ENCODE results near the gene DOCK11. TPM values are rescaled to one million over a fixed set of nuclear protein-coding genes. Genes with fewer than 3 reads are reported as not detected.

The DOCK11 gene
- total and polyA plus RNA-seq, 10 of the 15 experiments (the other 5 are each of a cell fraction or from before 2014, with no cell fraction given): 16.3 to 30.7 (median 19.8) TPM

DNA sequence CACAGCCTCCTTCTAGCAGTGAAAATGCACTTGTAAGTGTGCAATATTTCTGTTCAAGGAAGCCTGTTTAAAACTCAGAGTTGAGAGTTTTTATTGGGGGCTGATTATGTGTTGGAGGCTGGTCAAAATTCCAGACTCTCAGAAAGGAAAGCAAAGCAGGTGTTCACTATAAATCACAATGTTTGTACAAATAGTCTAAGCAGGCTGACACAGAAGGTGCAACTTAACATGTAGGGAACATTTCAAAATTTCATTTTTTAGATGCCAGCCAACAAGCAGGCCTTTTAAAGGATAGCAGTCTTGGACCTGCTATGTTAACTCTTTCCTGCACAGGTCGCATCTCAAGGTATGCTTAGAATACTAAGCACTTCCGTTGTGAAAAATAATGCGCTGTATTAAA lies 119.5 kb downstream of the DOCK11 start:
- intact Hi-C loops (cut with micrococcal nuclease; ENCODE audit: unreplicated experiment): no loop called here
- CTCF ChIA-PET: interaction anchor here (7.4 kb wide), 1 partner anchor 14 kb away, joined by 62 read pairs; no protein-coding TSS in a partner anchor

GRCh38 chrX:118621081-118621759 lies 125.6 kb downstream of the DOCK11 start:
- Histone ChIP-seq H3K27me3 (replicated peaks in 1 of 2; ENCODE audit: control insufficient read depth in 2 of 2, insufficient read depth in 2 of 2, low read length in 1 of 2) (no peaks in the 10 kb centered on the region), H3K36me3 (ENCODE audit: control insufficient read depth in 2 of 2, insufficient read depth in 2 of 2, low read length in 1 of 2) (no peaks in the 10 kb centered on the region), H3K79me2 (ENCODE audit: control insufficient read depth, insufficient read depth, low read length) (no peaks in the 10 kb centered on the region), H3K9ac (ENCODE audit: control insufficient read depth, insufficient read depth, low read length) (no peak overlapping the region), H3K4me2 (ENCODE audit: control insufficient read depth, insufficient read depth) (no peak overlapping the region), H3K9me3 (replicated peaks; ENCODE audit: control insufficient read depth, insufficient read depth, low read length) (no peaks in the 10 kb centered on the region), H3K27ac (ENCODE audit: control insufficient read depth, insufficient read depth) (no peak overlapping the region), H3K4me3 (no peak overlapping the region), H3K4me1 (ENCODE audit: control insufficient read depth, insufficient read depth, low read length) (no peaks in the 10 kb centered on the region), H4K20me1 (ENCODE audit: control insufficient read depth, insufficient read depth) (no peaks in the 10 kb centered on the region), H2AFZ (ENCODE audit: control insufficient read depth, low read depth, low read length) (no peak overlapping the region)
- WGBS (ENCODE audit: insufficient coverage, insufficient replicate concordance, low lambda C conversion rate, missing lambda C conversion rate): 84% methylated on average over 8 of the region's 8 CpGs
- DNase-seq (ENCODE audit: low read depth, low spot score) (no peak), FAIRE-seq (no peak), ATAC-seq (no peak)
- no TSS peak for BruUV-seq (replicated peaks)
- ChIA-PET SMC1A (ENCODE audit: uncharacterized antibody, unreplicated experiment) (no interaction called here), RAD21 (ENCODE audit: unreplicated experiment) (no interaction called here), POLR2A (no interaction called here), CTCF (interaction anchor here (1.9 kb wide), 1 partner anchor 19 kb away, joined by 6 read pairs; no protein-coding TSS in a partner anchor)
- intact Hi-C loops (cut with micrococcal nuclease; ENCODE audit: unreplicated experiment): no loop called here
- in situ Hi-C loops (cut with MboI): no loop called here
- TF ChIP-seq SKIL (IDR thresholded peaks at IDR 0.05; ENCODE audit: low read depth, poor library complexity, severe bottlenecking) (no peak), CBX3 (IDR thresholded peaks at IDR 0.05; ENCODE audit: borderline replicate concordance, low read depth) (no peak), SREBF2 (IDR thresholded peaks at IDR 0.05; ENCODE audit: low read length) (no peak), KAT2A (conservative IDR thresholded peaks at IDR 0.05; ENCODE audit: control insufficient read depth, low read depth, low read length) (no peak)
- TF ChIP-seq, protein P1, sequence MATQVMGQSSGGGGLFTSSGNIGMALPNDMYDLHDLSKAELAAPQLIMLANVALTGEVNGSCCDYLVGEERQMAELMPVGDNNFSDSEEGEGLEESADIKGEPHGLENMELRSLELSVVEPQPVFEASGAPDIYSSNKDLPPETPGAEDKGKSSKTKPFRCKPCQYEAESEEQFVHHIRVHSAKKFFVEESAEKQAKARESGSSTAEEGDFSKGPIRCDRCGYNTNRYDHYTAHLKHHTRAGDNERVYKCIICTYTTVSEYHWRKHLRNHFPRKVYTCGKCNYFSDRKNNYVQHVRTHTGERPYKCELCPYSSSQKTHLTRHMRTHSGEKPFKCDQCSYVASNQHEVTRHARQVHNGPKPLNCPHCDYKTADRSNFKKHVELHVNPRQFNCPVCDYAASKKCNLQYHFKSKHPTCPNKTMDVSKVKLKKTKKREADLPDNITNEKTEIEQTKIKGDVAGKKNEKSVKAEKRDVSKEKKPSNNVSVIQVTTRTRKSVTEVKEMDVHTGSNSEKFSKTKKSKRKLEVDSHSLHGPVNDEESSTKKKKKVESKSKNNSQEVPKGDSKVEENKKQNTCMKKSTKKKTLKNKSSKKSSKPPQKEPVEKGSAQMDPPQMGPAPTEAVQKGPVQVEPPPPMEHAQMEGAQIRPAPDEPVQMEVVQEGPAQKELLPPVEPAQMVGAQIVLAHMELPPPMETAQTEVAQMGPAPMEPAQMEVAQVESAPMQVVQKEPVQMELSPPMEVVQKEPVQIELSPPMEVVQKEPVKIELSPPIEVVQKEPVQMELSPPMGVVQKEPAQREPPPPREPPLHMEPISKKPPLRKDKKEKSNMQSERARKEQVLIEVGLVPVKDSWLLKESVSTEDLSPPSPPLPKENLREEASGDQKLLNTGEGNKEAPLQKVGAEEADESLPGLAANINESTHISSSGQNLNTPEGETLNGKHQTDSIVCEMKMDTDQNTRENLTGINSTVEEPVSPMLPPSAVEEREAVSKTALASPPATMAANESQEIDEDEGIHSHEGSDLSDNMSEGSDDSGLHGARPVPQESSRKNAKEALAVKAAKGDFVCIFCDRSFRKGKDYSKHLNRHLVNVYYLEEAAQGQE (IDR thresholded peaks at IDR 0.05; ENCODE audit: low read depth, low read length): no peak
- TF ChIP-seq, protein P2, sequence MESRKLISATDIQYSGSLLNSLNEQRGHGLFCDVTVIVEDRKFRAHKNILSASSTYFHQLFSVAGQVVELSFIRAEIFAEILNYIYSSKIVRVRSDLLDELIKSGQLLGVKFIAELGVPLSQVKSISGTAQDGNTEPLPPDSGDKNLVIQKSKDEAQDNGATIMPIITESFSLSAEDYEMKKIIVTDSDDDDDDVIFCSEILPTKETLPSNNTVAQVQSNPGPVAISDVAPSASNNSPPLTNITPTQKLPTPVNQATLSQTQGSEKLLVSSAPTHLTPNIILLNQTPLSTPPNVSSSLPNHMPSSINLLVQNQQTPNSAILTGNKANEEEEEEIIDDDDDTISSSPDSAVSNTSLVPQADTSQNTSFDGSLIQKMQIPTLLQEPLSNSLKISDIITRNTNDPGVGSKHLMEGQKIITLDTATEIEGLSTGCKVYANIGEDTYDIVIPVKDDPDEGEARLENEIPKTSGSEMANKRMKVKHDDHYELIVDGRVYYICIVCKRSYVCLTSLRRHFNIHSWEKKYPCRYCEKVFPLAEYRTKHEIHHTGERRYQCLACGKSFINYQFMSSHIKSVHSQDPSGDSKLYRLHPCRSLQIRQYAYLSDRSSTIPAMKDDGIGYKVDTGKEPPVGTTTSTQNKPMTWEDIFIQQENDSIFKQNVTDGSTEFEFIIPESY (IDR thresholded peaks at IDR 0.05): no peak

More for the DNA sequence above, 119.5 kb downstream of the DOCK11 start:
- Histone ChIP-seq H3K36me3 (ENCODE audit: control insufficient read depth in 2 of 2, insufficient read depth in 2 of 2, low read length in 1 of 2) (peaks cover 0 to 2% of the 10 kb centered on the region in 2 experiments; a peak in 1 of 4 replicates), H3K9ac (ENCODE audit: control insufficient read depth, insufficient read depth, low read length) (no peak overlapping the region), H3K27ac (ENCODE audit: control insufficient read depth, insufficient read depth) (no peak overlapping the region), H3K4me2 (ENCODE audit: control insufficient read depth, insufficient read depth) (no peak overlapping the region), H3K79me2 (ENCODE audit: control insufficient read depth, insufficient read depth, low read length) (no peaks in the 10 kb centered on the region), H4K20me1 (ENCODE audit: control insufficient read depth, insufficient read depth) (no peaks in the 10 kb centered on the region), H3K4me1 (ENCODE audit: control insufficient read depth, insufficient read depth, low read length) (no peaks in the 10 kb centered on the region), H3K27me3 (replicated peaks in 1 of 2; ENCODE audit: control insufficient read depth in 2 of 2, insufficient read depth in 2 of 2, low read length in 1 of 2) (no peaks in the 10 kb centered on the region), H2AFZ (ENCODE audit: control insufficient read depth, low read depth, low read length) (no peak overlapping the region), H3K9me3 (replicated peaks; ENCODE audit: control insufficient read depth, insufficient read depth, low read length) (no peaks in the 10 kb centered on the region), H3K4me3 (no peak overlapping the region)
- DNase-seq (ENCODE audit: low read depth, low spot score) (no peak), ATAC-seq (no peak), FAIRE-seq (no peak)
- no TSS peak for BruUV-seq (replicated peaks)
- WGBS (ENCODE audit: insufficient coverage, insufficient replicate concordance, low lambda C conversion rate, missing lambda C conversion rate): 89% methylated on average over 3 of the region's 3 CpGs
- TF ChIP-seq SREBF2 (IDR thresholded peaks at IDR 0.05; ENCODE audit: low read length) (no peak), POLR2AphosphoS2 (IDR thresholded peaks at IDR 0.05; ENCODE audit: low read depth, low read length) (no peak), TCF7 (IDR thresholded peaks at IDR 0.05; ENCODE audit: borderline replicate concordance) (no peak), SPI1 (IDR thresholded peaks at IDR 0.05; ENCODE audit: borderline replicate concordance, insufficient read depth, low read depth, low read length) (no peak), MYB (IDR thresholded peaks at IDR 0.05; ENCODE audit: borderline replicate concordance, low read depth, low read length) (no peak)
- in situ Hi-C loops (cut with MboI): no loop called here
- SMC1A ChIA-PET (ENCODE audit: uncharacterized antibody, unreplicated experiment): interaction anchor here (0.8 kb wide), 1 partner anchor 12 kb away, joined by 3 read pairs; no protein-coding TSS in a partner anchor
- RAD21 ChIA-PET (ENCODE audit: unreplicated experiment): interaction anchor here (0.9 kb wide), 1 partner anchor 31 kb away, joined by 3 read pairs; no protein-coding TSS in a partner anchor
- POLR2A ChIA-PET: no interaction called here
